ENCODE measurements around the gene RAI14.

DNA sequence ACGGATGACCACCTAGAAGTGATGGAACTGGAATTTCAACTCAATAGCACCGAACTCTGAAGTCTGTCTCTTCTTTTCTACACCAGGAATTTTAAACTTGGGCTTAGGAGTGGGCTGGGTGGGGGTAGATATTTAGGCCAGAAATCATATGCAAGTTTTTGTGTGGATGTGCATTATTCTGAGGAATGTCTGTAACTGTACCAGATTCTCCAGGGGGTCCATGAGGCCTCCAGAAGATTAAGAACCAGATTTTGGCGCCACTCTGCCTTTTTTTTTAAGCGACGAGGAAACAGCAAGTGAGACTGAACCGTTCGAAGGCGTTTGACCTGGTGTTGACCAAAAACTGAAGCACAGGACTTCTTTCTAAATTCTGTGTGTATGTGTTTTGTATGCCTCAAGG lies 94.1 kb downstream of the RAI14 start:
- TF ChIP-seq CTCF (IDR thresholded peaks at IDR 0.05): no peak
- TF ChIP-seq POLR2A (IDR thresholded peaks at IDR 0.05): no peak

All from lower leg skin (tissue), 3 donors.